CD8-positive, alpha-beta memory T cell (primary cell): ENCODE results near the gene DNAJC27. TPM values are rescaled to one million over a fixed set of nuclear protein-coding genes. Genes with fewer than 3 reads are reported as not detected.

Source experiments
- CTCF ChIA-PET: fragments of 350-600 bp; sonication (Branson Sonifier 250); formaldehyde crosslinking; loops from one replicate; lab custom pipeline; 2021; ENCODE audit warnings: antibody characterized with exemption; lab: Charles Lee
- POLR2A ChIA-PET: fragments of 350-600 bp; sonication (Branson Sonifier 250); formaldehyde crosslinking; loops from one replicate; lab custom pipeline; 2021; ENCODE audit warnings: antibody characterized with exemption; lab: Charles Lee
- DNase-seq, 5 donors: peaks; one replicate each; pipeline versions ENCODE4 v3.0.0 to v3.0.0-alpha.2; 2020 to 2022; ENCODE audit warnings: mixed read lengths in 1 of 5
- H3K27ac ChIP-seq: one replicate; pipeline ENCODE4 v1.7.0; 2013; ENCODE audit warnings: low read depth, mild to moderate bottlenecking, low read length, moderate library complexity
- H3K27me3 ChIP-seq: 2 replicates; pipeline ENCODE4 v1.7.0; 2013; ENCODE audit warnings: low read length, mild to moderate bottlenecking; ENCODE audit not compliant: insufficient read depth, poor library complexity, severe bottlenecking
- H3K36me3 ChIP-seq: 2 replicates; pipeline ENCODE4 v1.7.0; 2013; ENCODE audit warnings: mild to moderate bottlenecking, low read length, moderate library complexity; ENCODE audit not compliant: insufficient read depth
- H3K4me1 ChIP-seq: 2 replicates; pipeline ENCODE4 v1.7.0; 2013; ENCODE audit warnings: mild to moderate bottlenecking, low read length, moderate library complexity; ENCODE audit not compliant: insufficient read depth
- H3K4me3 ChIP-seq: 2 replicates; pipeline ENCODE4 v1.7.0; 2013; ENCODE audit warnings: mild to moderate bottlenecking, low read length
- H3K9me3 ChIP-seq: 2 replicates; pipeline ENCODE4 v1.7.0; 2013; ENCODE audit warnings: mild to moderate bottlenecking, low read length
- H3K27ac Mint-ChIP-seq, 8 donors: one replicate each; pipeline ENCODE4 v1.8.0; 2020 to 2021; ENCODE audit warnings: mixed read lengths in 8 of 8, mild to moderate bottlenecking in 6 of 8, inconsistent platforms in 3 of 8, moderate library complexity in 3 of 8
- H3K27me3 Mint-ChIP-seq, 2 donors: one replicate each; pipeline ENCODE4 v1.8.0; 2020 to 2021; ENCODE audit warnings: mixed read lengths in 2 of 2, mild to moderate bottlenecking in 1 of 2, moderate library complexity in 1 of 2
- H3K36me3 Mint-ChIP-seq, 3 donors: one replicate each; pipeline ENCODE4 v1.8.0; 2020 to 2021; ENCODE audit warnings: mixed read lengths in 3 of 3, inconsistent platforms in 1 of 3, mild to moderate bottlenecking in 1 of 3
- H3K4me1 Mint-ChIP-seq, 3 donors: one replicate each; pipeline ENCODE4 v1.8.0; 2020 to 2021; ENCODE audit warnings: mixed read lengths in 3 of 3, inconsistent platforms in 1 of 3, mild to moderate bottlenecking in 1 of 3
- H3K4me3 Mint-ChIP-seq, 7 donors: one replicate each; pipeline ENCODE4 v1.8.0; 2020 to 2021; ENCODE audit warnings: mixed read lengths in 7 of 7, mild to moderate bottlenecking in 6 of 7, moderate library complexity in 4 of 7, inconsistent platforms in 2 of 7
- H3K9me3 Mint-ChIP-seq, 5 donors: one replicate each; pipeline ENCODE4 v1.8.0; 2020 to 2022; ENCODE audit warnings: mixed read lengths in 5 of 5, mild to moderate bottlenecking in 3 of 5, moderate library complexity in 2 of 5, inconsistent platforms in 1 of 5
- polyA plus RNA-seq: library from polyadenylated mRNA; unstranded; fragments of 300-500 nt; fragmentation: Illumina TruSeq; gene quantifications from one replicate; pipeline ENCODE4 v1.2.3, GENCODE V29; 2021
- total RNA-seq, 2 experiments: library from RNA; stranded (reverse); gene quantifications; one replicate each; pipeline ENCODE4 v1.2.3, GENCODE V29; 2021

Gene DNAJC27
- total and polyA plus RNA-seq, 3 experiments from 2014 or later: 2.8 to 4.7 (median 4.4) TPM

DNA sequence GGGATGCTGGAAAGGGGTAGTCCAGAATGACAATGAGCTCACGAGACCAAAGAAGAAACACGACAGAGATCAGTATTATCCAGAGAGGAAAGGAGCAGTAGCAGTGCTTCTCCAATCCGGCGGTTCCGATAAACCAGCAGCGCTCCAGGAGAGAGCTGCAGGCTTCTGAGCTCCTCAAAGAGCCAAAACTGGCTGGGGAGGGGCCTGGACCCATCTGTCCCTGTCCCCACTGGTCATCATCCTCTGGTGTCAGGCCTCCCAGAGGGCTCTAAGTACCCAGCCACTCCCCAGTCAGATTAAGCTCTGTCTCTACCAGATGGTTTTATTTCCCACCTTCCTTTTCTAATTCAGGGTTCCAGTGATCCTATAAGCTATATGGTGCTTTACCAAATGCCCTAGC is 23.2 kb downstream of the DNAJC27 start:
- no peak overlapping the region for H3K4me3 Mint-ChIP-seq
- no peaks in the 10 kb centered on the region for H3K27me3 Mint-ChIP-seq
- H3K36me3 ChIP-seq: peaks cover 26% of the 10 kb centered on the region
- no peaks in the 10 kb centered on the region for H3K4me1 Mint-ChIP-seq
- no peaks in the 10 kb centered on the region for H3K27me3 ChIP-seq
- no peak overlapping the region for H3K4me3 ChIP-seq
- H3K27ac Mint-ChIP-seq: peak overlapping the region in 1 of 8 donors; percentile 48
- H3K9me3 ChIP-seq: no peaks in the 10 kb centered on the region
- no peaks in the 10 kb centered on the region for H3K4me1 ChIP-seq
- CTCF ChIA-PET: no interaction called here
- POLR2A ChIA-PET: no interaction called here
- H3K27ac ChIP-seq: no peak overlapping the region
- peaks cover 4 to 70% (median 19%) of the 10 kb centered on the region in 3 donors for H3K36me3 Mint-ChIP-seq
- no peaks in the 10 kb centered on the region for H3K9me3 Mint-ChIP-seq
- DNase-seq: no peak

DNA sequence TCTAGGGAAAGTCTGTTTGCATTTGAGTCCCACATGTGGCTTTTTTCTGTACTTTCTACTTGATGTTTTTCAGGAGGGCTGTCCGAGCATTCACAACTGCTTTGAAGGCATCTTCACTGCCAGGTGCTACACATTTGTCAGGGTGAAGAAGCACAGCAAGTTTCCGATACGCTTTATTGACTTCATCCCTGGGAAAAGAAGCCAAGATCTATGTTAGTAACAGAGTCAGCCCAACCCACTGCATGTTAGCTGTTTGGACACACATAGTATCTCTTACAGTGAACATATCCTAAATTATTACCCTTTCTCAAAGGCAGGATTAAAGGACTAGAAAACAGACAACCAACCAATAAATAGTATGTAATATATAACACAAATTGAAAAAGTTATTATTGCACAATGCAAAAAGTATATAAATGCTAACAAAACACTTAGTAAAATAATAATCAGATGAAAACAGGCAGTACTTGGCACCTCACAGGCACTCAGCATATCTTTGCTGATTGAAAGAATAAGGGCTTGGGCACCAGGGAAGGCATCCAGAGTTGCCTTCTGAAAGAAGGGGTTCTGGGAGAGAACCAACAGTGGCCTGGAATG is 24.1 kb downstream of the DNAJC27 start:
- ChIA-PET POLR2A (no interaction called here), CTCF (no interaction called here)
- H3K27me3 ChIP-seq: no peaks in the 10 kb centered on the region
- no peak for DNase-seq
- peak overlapping the region in 1 of 8 donors; percentile 7 for H3K27ac Mint-ChIP-seq
- H3K4me3 ChIP-seq: no peak overlapping the region
- no peak overlapping the region for H3K4me3 Mint-ChIP-seq
- no peak overlapping the region for H3K27ac ChIP-seq
- no peaks in the 10 kb centered on the region for H3K9me3 ChIP-seq
- no peaks in the 10 kb centered on the region for H3K4me1 Mint-ChIP-seq
- H3K9me3 Mint-ChIP-seq: no peaks in the 10 kb centered on the region
- H3K27me3 Mint-ChIP-seq: no peaks in the 10 kb centered on the region
- no peaks in the 10 kb centered on the region for H3K4me1 ChIP-seq
- peaks cover 4 to 63% (median 22%) of the 10 kb centered on the region in 3 donors for H3K36me3 Mint-ChIP-seq
- peaks cover 23% of the 10 kb centered on the region for H3K36me3 ChIP-seq

DNA sequence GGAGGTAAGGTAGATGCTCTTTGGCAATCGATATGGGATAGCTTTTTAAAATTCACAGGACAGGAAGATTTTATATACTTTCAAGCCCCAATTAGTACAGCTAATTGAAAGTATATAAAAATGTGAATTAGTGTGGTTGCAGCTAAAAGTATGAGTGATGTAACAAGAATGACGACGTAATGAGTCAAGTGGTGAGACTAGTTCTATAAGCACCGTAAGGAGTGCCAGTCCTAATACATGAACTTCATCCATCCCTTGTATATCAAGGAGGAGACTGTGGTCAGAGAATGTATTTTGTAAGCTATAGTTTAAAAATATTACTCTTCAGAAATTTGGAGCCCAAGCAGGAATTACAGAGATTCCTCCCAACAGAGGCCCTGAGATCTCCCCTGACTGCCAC is 25.8 kb downstream of the DNAJC27 start:
- Histone ChIP-seq H3K36me3 (peaks cover 19% of the 10 kb centered on the region), H3K4me3 (no peak overlapping the region), H3K27ac (no peak overlapping the region), H3K4me1 (no peaks in the 10 kb centered on the region), H3K27me3 (no peaks in the 10 kb centered on the region), H3K9me3 (no peaks in the 10 kb centered on the region)
- POLR2A ChIA-PET: no interaction called here
- no peaks in the 10 kb centered on the region for H3K27me3 Mint-ChIP-seq
- H3K9me3 Mint-ChIP-seq: no peaks in the 10 kb centered on the region
- CTCF ChIA-PET: no interaction called here
- H3K27ac Mint-ChIP-seq: peak overlapping the region in 2 of 8 donors; percentile 51 to 81
- no peaks in the 10 kb centered on the region for H3K4me1 Mint-ChIP-seq
- peaks cover 0 to 48% (median 15%) of the 10 kb centered on the region in 3 donors for H3K36me3 Mint-ChIP-seq
- H3K4me3 Mint-ChIP-seq: no peak overlapping the region
- no peak for DNase-seq

DNA sequence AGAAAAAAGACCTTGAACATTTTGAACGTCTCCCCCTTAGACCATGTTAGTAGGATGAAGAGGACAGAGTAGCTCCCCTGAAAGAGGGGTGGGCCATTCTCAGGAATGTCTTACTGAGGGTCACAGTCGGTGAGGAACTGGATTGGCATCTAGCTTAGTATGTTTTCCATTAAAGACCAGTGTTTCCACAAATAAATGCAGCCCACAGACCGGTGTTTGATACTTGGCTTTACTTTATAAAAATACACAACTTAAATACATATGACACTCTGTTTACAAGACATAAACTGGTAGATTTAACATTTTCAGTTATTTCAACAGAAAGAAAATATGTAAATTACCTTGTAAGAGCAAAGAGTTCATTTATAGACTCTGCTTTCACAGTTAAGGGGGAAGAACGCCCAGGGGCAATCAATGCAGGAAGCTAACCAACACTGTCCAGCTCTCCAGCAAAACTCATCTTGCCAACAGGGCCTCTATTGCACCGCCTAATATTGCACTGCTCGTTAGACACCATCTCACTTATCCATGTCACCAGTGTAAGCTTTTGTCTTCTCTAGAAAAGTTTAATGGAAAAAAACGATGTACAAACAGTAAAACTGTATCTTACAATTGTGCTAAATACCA is 28.2 kb downstream of the DNAJC27 start:
- H3K4me3 Mint-ChIP-seq: no peak overlapping the region
- Histone ChIP-seq H3K27me3 (no peaks in the 10 kb centered on the region), H3K9me3 (no peaks in the 10 kb centered on the region), H3K4me1 (no peaks in the 10 kb centered on the region), H3K27ac (no peak overlapping the region), H3K4me3 (no peak overlapping the region), H3K36me3 (peaks cover 18% of the 10 kb centered on the region)
- ChIA-PET CTCF (no interaction called here), POLR2A (interaction anchor here (0.6 to 0.7 kb wide), 2 partner anchors 128 to 573 kb away, joined by 5 to 6 read pairs; no protein-coding TSS in a partner anchor)
- no peak for DNase-seq
- no peaks in the 10 kb centered on the region for H3K27me3 Mint-ChIP-seq
- H3K4me1 Mint-ChIP-seq: no peaks in the 10 kb centered on the region
- no peaks in the 10 kb centered on the region for H3K9me3 Mint-ChIP-seq
- H3K27ac Mint-ChIP-seq: peak overlapping the region in 1 of 8 donors; percentile 46
- peaks cover 0 to 31% (median 15%) of the 10 kb centered on the region in 3 donors for H3K36me3 Mint-ChIP-seq

DNA sequence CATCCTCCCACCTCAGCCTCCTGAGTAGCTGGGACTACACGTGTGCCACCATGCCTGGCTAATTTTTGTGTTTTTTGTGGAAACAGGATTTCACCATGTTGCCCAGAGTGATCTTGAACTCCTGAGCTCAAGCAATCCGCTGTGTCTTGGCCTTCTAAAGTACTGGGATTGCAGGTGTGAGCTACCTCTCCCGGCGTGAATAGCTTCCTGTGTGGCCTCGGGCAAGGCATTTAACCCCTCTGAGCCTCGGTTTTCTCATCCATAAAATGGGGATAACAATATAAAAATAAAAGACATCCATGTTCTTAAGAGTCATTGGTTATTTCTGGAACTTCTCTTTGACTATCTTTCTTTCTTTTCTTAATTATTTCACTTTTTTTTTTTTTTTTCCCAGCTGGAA is 32.4 kb downstream of the DNAJC27 start:
- Histone ChIP-seq H3K4me1 (no peaks in the 10 kb centered on the region), H3K9me3 (no peaks in the 10 kb centered on the region), H3K36me3 (no peaks in the 10 kb centered on the region), H3K27me3 (no peaks in the 10 kb centered on the region), H3K27ac (no peak overlapping the region), H3K4me3 (no peak overlapping the region)
- H3K27ac Mint-ChIP-seq: no peak overlapping the region
- POLR2A ChIA-PET: no interaction called here
- no peaks in the 10 kb centered on the region for H3K27me3 Mint-ChIP-seq
- no peak for DNase-seq
- H3K4me1 Mint-ChIP-seq: no peaks in the 10 kb centered on the region
- no peaks in the 10 kb centered on the region for H3K9me3 Mint-ChIP-seq
- no peak overlapping the region for H3K4me3 Mint-ChIP-seq
- CTCF ChIA-PET: no interaction called here
- H3K36me3 Mint-ChIP-seq: peaks cover 0 to 3% (median 0%) of the 10 kb centered on the region in 3 donors

DNA sequence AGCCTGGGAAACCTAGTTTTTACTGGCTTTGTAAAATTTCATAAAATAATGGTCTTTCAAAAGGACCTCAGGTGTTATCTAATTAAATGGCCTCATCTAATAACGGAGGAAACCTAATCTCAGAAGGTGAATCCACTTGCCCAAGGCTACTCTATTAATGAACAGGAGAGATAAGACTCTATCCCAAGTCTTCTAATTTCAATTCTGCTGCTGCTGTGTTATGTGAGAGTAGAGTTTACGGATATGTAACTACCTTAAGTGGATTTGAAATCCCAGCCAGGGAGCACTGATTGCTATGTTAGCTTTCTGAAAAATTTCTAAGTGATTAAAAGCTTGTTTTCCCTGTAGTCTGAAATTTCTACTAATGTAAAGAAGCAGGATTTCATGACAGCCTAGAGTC is 34.5 kb downstream of the DNAJC27 start:
- no peaks in the 10 kb centered on the region for H3K9me3 ChIP-seq
- no peaks in the 10 kb centered on the region for H3K9me3 Mint-ChIP-seq
- ChIA-PET POLR2A (no interaction called here), CTCF (no interaction called here)
- H3K4me1 ChIP-seq: no peaks in the 10 kb centered on the region
- no peaks in the 10 kb centered on the region for H3K4me1 Mint-ChIP-seq
- no peak overlapping the region for H3K4me3 Mint-ChIP-seq
- H3K27ac Mint-ChIP-seq: no peak overlapping the region
- no peak overlapping the region for H3K27ac ChIP-seq
- H3K27me3 ChIP-seq: no peaks in the 10 kb centered on the region
- H3K36me3 Mint-ChIP-seq: no peaks in the 10 kb centered on the region
- DNase-seq: no peak
- H3K27me3 Mint-ChIP-seq: no peaks in the 10 kb centered on the region
- H3K4me3 ChIP-seq: no peak overlapping the region
- no peaks in the 10 kb centered on the region for H3K36me3 ChIP-seq

DNA sequence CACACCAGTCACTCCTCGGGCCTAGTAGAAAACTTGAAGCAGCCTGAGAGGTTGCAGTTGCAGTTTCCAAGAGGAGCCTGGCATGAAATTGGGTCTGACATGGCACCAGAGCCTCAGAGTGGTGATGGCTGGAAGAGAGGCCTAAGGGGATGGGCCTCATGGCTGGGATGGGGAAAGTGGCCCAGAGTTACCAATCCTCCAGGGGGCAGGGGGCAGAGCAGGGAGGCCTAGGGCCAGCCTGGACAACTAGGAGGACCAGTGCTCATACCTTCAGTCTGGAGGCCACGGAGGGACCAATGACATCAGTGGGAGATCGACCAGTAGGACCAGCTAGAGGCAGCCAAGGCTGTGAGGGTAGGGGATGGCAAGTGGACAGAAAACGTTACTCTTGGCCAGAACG is 36.6 kb downstream of the DNAJC27 start:
- no peaks in the 10 kb centered on the region for H3K36me3 Mint-ChIP-seq
- no peak overlapping the region for H3K4me3 Mint-ChIP-seq
- CTCF ChIA-PET: no interaction called here

DNA sequence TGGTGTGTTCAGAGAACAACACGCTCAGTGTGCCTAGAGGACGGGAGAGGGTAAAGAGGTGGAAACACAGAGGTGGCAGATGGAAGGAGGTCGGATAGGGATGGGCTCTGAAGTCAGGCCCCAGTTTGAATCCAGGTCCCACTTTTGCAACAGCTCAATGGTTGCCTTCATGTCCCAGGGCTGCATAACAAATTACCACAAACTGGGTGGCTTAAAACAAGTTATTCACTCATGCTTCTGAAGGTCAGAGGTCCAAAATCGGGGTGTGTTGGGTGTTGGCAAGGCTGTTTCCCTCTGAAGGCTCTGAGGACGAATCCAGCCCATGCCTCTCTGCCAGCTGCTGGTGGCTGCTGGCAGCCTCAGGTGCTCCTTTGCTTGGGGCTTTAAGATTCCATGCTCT is 39.0 kb downstream of the DNAJC27 start:
- Mint-ChIP-seq H3K9me3 (no peaks in the 10 kb centered on the region), H3K36me3 (no peaks in the 10 kb centered on the region), H3K4me3 (no peak overlapping the region), H3K27me3 (no peaks in the 10 kb centered on the region), H3K4me1 (peaks cover 4 to 7% (median 6%) of the 10 kb centered on the region in 3 donors), H3K27ac (no peak overlapping the region)
- ChIA-PET CTCF (no interaction called here), POLR2A (no interaction called here)
- H3K9me3 ChIP-seq: no peaks in the 10 kb centered on the region
- H3K27me3 ChIP-seq: no peaks in the 10 kb centered on the region
- H3K36me3 ChIP-seq: no peaks in the 10 kb centered on the region
- no peak for DNase-seq
- H3K4me1 ChIP-seq: no peaks in the 10 kb centered on the region
- H3K4me3 ChIP-seq: no peak overlapping the region
- no peak overlapping the region for H3K27ac ChIP-seq

More for the DNA sequence above, 36.6 kb downstream of the DNAJC27 start:
- no peaks in the 10 kb centered on the region for H3K4me1 ChIP-seq
- no peak for DNase-seq
- no peaks in the 10 kb centered on the region for H3K9me3 ChIP-seq
- Mint-ChIP-seq H3K4me1 (peaks cover 4 to 7% (median 6%) of the 10 kb centered on the region in 3 donors), H3K27ac (no peak overlapping the region), H3K9me3 (no peaks in the 10 kb centered on the region), H3K27me3 (no peaks in the 10 kb centered on the region)
- H3K36me3 ChIP-seq: no peaks in the 10 kb centered on the region
- POLR2A ChIA-PET: no interaction called here
- H3K27me3 ChIP-seq: no peaks in the 10 kb centered on the region
- H3K4me3 ChIP-seq: no peak overlapping the region
- H3K27ac ChIP-seq: no peak overlapping the region
